Activated effector memory CD4-positive, alpha-beta T cell treated with Interleukin-2 at 50 U/mL for 16 hours (primary cell): ENCODE results near the gene NUFIP2.
"Not testable (repeated sequence)": the region's sequence is repeated elsewhere in the genome, so short reads cannot be mapped to it uniquely, and the experiment has no call there.

Experiments
- DNase-seq: peaks from one replicate; pipeline ENCODE4 v3.0.0-alpha.2; 2020

The NUFIP2 gene

GRCh38 chr17:29293890-29294579, at the start of gene NUFIP2:
Gene NUFIP2 (minus strand): TSS chr17:29294148. CDS start chr17:29294059, 89 bp downstream.
- DNase-seq = peak; percentile 96

GRCh38 chr17:29342158-29342765, 48.3 kb upstream of the NUFIP2 start:
- no peak for DNase-seq

GRCh38 chr17:29341726-29342125, 47.8 kb upstream of the NUFIP2 start:
- no peak for DNase-seq

- not testable (repeated sequence) for DNase-seq
These were observed 45.1 kb upstream of the NUFIP2 start for GRCh38 chr17:29339016-29339415.

GRCh38 chr17:29331708-29332085, 37.7 kb upstream of the NUFIP2 start:
- no peak for DNase-seq

GRCh38 chr17:29331075-29331707, 37.2 kb upstream of the NUFIP2 start:
- DNase-seq = no peak

- DNase-seq = no peak
These were observed 33.5 kb upstream of the NUFIP2 start for GRCh38 chr17:29327412-29327811.

GRCh38 chr17:29326023-29326813, 32.3 kb upstream of the NUFIP2 start:
- no peak for DNase-seq

GRCh38 chr17:29322363-29322762, 28.4 kb upstream of the NUFIP2 start:
- DNase-seq = no peak

- no peak for DNase-seq
These were observed 9.4 kb upstream of the NUFIP2 start for GRCh38 chr17:29303386-29303785.

GRCh38 chr17:29299031-29299430, 5.1 kb upstream of the NUFIP2 start:
- DNase-seq = no peak

- no peak for DNase-seq
These were observed 1.5 kb upstream of the NUFIP2 start for GRCh38 chr17:29295420-29295819.

GRCh38 chr17:29294580-29294900, 592 bp upstream of the NUFIP2 start:
- DNase-seq = no peak

- peak; percentile 41 for DNase-seq
These were observed 707 bp downstream of the NUFIP2 start for GRCh38 chr17:29292992-29293889.

GRCh38 chr17:29292071-29292991, 1.6 kb downstream of the NUFIP2 start:
- peak; percentile 52 for DNase-seq

- DNase-seq = no peak
These were observed 2.7 kb downstream of the NUFIP2 start for GRCh38 chr17:29291163-29291752.

- no peak for DNase-seq
These were observed 4.1 kb downstream of the NUFIP2 start for GRCh38 chr17:29289852-29290251.

GRCh38 chr17:29283961-29284360, 10.0 kb downstream of the NUFIP2 start:
- no peak for DNase-seq

- DNase-seq = no peak
These were observed 10.5 kb downstream of the NUFIP2 start for GRCh38 chr17:29283496-29283895.

- DNase-seq = no peak
These were observed 14.4 kb downstream of the NUFIP2 start for GRCh38 chr17:29279397-29280070.
